ENCODE data around the gene POLG.
"Not testable (repeated sequence)": the region's sequence is repeated elsewhere in the genome, so short reads cannot be mapped to it uniquely, and the experiment has no call there.

POLG gene

GRCh38 chr15:89282631-89283030, 52.0 kb downstream of the POLG start:
- DNase-seq (ENCODE audit: low read depth in 2 of 2) = no peak

GRCh38 chr15:89278307-89278706, 56.3 kb downstream of the POLG start:
- DNase-seq (ENCODE audit: low read depth in 2 of 2) = no peak

GRCh38 chr15:89277281-89277680, 57.3 kb downstream of the POLG start:
- not testable (repeated sequence) for DNase-seq (ENCODE audit: low read depth in 2 of 2)

Data from stimulated activated CD8-positive, alpha-beta memory T cell treated with anti-CD3 and anti-CD28 coated beads, Interleukin-15, amount 100 ng/mL, for 48 hours (primary cell).